CD4-positive, alpha-beta T cell treated with Interleukin-6 for 4 hours (primary cell): ENCODE data around the gene TMEM120A.

ENCODE experiments used
- DNase-seq: peaks from one replicate; pipeline ENCODE4 v3.0.0-alpha.2; 2020; ENCODE audit warnings: mixed read lengths

TMEM120A gene

DNA sequence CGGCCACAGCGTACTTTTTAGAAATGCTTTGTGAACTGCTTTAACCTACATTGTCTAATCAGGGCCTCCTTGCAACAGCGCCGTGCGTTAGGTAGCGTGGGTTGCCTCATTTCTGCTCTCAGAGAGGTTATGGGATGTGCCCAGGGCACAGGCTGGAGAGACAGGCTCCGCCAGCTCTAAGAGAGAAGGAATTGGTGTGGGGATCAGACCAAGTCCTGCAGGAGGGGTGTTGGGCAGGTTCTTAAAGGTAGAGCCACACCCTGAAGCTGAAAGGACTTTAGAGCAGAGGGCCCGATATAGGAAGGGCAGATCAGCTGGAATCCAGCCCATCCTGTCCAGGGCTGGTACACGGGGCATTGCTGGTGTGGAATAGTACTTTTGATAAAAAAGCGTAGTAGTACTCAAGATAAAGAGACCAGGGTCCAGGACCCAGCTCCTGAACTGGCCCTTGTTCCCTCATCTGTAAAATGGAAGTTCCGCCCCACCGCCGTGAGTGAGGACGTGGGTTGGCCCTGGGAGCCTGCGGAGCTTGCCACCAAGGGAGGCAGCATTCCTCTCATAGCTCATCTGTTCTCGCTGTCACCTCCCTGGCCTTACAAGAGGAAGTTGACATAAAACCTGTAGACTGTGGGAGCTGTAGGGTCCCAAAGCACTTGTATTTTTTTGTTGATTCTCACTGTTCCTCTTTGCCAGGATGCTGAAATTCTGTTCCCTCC, 37.2 kb downstream of the TMEM120A start:
- DNase-seq: no peak

DNA sequence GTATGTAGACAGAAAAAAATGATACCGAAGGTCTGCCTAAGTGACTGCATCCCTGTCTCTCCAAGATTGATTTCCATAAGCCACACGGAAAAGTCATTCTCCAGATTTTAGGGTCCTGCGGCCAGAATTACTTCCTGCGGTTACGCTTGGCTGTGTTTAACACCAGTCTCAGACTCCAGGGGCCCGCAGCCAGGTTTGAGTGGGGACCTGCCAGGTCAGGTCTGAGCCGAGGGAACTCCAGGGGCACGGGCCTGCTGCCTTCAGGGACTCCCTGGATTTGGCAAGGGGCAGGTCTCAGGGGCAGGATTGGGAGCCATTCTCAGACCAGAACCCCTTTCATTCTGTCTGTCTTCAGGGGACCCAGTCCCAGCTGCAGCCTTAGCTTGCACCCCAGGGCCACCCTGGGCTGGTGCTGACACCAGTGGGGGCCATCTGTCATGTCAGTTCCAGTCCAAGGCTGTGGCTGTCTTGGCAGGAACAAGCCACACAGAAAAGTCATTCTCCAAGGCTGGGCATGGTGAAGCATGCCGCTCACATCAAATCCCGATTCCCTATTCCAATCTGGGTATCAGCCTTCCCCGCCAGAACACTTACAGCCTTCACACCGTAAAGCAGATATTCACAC, 39.0 kb downstream of the TMEM120A start:
- DNase-seq: no peak

DNA sequence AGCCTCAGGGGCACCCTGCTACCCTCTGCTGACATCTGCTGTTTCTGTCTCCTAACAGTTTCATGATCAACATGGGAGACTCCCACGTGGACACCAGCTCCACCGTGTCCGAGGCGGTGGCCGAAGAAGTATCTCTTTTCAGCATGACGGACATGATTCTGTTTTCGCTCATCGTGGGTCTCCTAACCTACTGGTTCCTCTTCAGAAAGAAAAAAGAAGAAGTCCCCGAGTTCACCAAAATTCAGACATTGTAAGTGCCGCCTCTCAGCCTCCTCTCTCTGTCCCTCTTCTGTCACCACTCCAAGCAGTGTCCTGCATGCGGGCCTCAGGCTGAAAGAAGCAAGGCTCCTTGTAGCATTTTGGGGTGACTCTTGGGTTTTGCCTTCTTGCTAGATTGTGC, 40.5 kb downstream of the TMEM120A start:
- DNase-seq: no peak

DNA sequence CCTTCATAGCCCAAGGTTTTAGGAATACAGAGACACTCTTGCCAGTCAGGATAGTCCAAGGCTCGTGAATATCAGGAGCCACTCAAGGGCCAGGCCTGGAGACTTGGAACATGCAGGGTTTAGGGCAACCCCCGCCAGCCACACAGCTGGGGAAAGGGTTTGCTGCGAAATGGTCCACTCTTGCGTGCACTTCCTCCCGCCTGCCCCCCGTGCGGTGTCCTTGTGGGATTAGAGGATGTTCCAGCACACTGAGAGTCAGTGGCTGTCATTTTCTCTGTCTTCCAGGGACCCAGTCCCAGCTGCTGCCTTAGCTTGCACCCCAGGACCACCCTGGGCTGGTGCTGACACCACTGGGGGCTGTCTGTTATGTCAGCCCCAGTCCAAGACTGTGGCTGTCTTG, 41.0 kb downstream of the TMEM120A start:
- DNase-seq: no peak

DNA sequence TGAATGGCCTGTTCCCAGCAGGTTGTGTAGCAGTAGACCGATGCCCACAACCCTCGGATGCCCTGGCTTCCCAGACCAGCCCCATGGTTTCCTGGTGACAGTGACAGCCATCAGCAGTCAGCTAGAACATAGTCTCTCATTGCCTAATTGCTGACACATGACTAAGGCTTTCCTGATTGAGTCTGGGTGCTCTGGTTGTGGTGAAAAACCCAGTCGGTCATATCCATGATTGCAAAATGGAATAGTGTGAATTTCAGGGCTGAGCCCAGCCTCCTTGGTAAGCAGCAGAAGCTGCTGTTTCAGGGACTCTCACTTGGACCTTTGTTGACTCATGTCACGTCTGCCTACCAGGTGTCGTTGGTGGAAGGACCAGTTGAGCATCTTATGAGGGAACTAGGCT, 42.9 kb downstream of the TMEM120A start:
- DNase-seq: no peak

DNA sequence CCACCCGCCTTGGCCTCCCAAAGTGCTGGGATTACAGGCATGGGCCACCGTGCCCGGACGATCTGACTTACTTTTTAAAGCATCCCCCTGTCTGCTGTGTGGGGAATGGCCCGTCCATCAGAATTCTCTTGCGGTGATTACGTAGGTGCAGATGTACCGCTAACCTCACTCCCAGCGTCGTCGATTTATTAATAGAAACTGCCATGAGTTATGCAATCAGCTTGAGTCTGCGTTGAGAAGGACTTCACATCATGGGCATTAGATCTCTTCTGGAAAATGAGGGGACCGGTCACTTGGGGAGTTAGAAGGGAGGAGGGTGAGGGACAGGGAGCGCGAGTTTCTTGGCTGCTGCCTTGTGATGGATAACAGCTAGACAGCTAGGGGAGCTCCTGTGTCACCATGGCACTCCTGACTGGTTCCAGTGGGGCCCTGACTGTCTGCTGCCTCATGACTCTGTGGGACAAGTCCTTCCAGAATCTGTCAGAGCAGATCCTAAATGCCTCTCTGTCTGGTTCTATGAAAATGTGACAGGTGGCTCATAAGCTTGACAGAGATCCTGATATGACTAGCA, 44.2 kb downstream of the TMEM120A start:
- DNase-seq: no peak

DNA sequence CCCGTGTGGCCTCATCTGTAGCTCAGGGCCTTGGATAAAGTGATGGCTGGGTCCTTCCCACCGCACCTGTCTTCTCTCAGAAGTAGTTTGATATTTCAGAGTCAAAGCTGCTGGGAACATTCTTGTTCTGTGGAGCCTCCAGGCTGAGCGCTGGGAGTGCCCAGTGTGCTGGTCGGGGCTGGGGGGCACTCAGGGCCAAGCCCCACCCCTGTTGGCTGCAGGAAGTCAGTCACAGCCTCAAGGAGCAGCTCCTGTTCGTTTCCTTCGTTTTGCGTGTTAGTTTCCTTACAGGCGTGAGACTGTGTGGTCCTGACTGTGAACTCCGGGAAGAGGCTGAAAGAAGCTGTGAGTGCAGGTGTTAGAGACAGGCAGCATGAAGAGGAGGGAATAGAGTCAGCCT, 46.2 kb downstream of the TMEM120A start:
- DNase-seq: no peak

DNA sequence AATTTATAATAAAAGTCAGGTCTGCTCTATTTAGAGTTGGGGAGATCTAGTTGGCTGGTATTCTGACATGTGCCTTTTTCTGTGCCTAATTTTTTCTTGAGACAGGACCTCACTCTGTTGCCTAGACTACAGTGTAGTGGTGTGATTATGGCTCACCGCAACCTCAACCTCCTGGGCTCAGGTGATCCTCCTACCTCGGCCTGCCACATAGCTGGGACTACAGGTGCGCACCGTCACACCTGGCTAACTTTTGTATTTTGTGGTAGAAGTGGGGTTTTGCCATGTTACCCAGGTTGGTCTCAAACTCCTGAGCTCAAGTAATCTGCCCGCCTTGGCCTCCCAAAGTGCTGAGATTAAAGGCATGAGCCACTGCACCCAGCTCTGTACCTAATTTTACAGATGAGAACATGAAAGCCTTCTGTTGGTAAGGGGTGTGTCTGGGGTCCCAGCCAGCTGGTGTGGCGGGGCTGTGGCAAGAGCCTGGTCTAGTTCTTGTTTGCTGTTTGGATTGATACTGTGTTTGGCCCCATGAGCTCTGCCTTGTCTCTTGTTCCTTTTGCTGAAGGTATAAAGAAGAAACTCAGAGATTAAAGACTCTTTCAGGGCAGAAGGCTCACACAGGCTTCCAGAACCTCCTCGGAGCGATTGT, 48.1 kb downstream of the TMEM120A start:
- no peak for DNase-seq

DNA sequence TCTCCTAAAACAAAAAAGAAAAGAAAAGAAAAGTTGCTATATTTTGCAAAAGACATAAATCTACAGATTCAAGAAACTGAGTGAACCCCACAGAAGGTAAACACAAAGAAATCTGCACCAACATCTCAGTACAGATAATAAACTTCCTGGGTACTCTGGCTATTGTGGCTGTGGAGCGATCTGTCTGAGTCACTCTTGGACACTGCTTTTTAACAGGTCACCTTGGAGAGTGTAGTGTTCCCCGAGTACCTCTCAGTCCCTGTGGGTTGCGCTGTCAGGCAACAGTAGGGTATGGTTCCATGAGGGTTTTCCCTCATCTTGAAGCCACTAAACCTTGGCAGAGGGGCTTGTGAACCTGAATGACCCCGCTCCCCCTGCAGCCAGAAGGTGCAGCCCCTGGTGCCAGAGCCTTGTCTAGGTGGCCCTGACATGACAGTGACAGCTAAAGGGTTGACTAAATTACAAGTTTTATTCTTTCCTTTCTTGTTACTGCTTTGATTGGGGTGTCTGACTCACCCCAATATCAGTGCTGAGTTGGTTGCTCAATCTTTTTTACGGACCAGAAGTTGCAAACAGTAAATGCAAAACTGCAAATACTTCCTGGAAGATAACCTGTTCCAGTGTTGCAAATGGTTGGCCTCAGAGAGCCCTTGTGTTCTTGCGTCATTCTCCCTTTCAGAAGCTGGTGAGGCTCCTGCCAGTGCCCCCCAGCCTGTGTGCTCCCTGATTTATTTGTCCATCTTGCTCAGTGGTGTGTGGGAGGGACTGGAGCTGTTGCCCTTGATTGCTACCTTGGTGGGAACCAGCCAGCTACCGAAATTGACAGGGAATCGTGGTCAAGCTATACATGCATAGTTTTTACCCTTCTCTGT, 48.9 kb downstream of the TMEM120A start:
- no peak for DNase-seq

DNA sequence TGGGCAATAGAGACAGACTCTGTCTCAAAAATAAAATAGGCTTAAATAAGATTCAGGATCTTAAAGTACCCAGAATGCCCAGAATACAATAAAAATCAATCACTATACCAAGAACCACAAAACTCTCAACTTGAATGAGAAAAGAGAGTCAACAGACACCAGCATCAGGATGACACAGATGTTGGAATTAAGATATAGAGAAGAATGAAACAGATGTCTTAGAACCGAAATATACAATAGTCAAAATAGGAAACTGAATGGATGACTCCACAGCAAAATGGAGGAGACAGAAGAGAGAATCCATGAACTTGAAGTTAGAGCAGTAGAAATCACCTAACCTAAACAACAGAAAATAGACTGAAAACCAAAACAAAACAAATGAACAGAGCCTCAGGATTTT, 49.9 kb downstream of the TMEM120A start:
- no peak for DNase-seq

DNA sequence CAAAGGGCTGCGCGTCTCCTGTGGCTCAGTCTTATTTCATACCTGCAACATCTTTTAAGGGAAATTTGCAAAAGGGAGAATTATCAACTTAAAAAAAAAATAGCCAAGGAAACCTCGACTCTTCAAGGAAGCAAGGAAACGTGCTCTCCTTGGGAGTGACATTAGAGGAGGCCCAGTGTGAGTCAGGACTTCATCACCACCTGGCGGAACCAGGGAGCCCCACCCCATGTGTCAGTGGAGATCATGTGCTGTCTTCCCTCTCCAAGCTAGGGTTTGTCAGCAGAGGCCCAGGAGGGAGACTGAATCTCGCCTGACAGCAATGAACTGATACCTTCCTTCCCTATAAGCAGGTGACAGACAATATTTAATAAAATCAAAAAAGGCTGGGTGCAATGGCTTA, 50.5 kb downstream of the TMEM120A start:
- no peak for DNase-seq

DNA sequence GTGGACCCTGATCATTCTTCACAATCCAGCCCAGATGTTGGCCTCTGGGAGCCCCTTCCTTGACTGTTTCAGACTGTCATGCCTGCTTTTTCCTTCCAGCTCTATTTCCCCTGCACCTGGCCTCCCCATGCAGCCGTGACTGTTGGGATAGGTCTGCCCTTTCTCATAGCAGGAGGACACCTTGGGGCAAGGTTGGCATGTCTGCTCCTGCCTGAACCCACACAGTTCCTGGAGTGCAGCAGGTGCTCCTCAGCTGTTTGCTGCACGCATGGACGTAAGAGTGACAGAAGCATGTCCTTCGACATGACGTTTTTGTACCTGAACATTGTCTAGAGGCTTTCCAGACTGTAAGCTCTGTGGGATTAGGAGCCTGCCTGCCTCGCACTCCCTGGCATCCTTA, 55.5 kb downstream of the TMEM120A start:
- no peak for DNase-seq

DNA sequence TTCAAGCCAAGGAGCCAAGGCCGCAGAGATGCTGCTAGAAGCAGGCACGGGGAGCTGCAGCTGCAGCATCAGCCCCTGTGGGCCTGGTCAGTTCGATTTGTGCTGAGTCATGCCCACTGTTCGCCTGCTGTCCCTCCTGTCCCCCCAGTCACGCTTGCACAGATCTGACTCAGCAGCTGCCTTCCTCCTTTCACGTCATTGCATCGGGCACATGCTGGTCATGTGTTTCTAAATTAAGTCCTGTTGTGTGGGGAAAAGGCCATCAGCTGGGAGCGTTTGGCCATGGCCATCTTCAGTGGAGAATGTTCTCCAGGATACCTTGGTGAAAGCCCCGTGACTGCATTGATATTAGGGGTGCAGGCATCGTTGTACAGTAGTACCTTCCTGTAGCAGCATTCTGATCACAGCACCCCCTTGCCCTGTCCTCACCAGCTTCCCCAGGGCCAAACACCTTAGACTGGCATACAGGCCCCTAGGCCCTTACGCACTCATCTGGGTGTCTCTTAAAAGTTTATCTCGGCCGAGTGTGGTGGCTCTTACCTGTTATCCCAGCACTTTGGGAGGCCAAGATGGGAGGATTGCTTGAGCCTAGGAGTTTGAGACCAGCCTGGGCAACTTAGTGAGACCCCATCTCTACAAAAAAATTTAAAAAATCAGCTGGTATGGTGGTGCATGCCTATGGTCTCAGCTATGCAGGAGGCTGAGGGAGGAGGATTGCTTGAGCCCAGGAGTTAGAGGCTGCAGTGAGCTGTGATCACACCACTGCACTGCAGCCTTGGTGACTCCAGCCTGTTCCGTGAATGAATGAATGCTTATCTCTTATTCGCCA, 56.2 kb downstream of the TMEM120A start:
- no peak for DNase-seq
